Panc1 (cell line): ENCODE data around the gene ARHGEF38. TPM values are rescaled to one million over a fixed set of nuclear protein-coding genes. Genes with fewer than 3 reads are reported as not detected.

Experiments
- ATAC-seq: fragments of 200-7000 bp; cut with Tn5 transposase; 2 replicates; pipeline ENCODE4 v1.9.1; 2020; ENCODE audit warnings: mild to moderate bottlenecking, moderate library complexity
- BruUV-seq: library from RNA; stranded (reverse); fragments of 400-500 nt; replicated peaks from 2 replicates; lab custom pipeline; 2021; lab: Mats Ljungman, UMichigan
- CTCF ChIA-PET: fragments of 300-600 bp; sonication (Branson Sonifier 250); formaldehyde crosslinking; loops from one replicate; lab custom pipeline; 2022; ENCODE audit warnings: antibody characterized with exemption; lab: Charles Lee
- POLR2A ChIA-PET: fragments of 300-600 bp; sonication (Branson Sonifier 250); formaldehyde crosslinking; loops from one replicate; lab custom pipeline; 2022; ENCODE audit warnings: antibody characterized with exemption; lab: Charles Lee
- DNase-seq: peaks from one replicate; pipeline ENCODE4 v3.0.0-alpha.2; 2010; ENCODE audit warnings: low read depth, low spot score
- H3K27ac ChIP-seq: 2 replicates; pipeline ENCODE4 v1.5.1; 2011; ENCODE audit warnings: mild to moderate bottlenecking, low read length, inconsistent platforms
- H3K27me3 ChIP-seq: fragments of 200-500 bp; sonication (Bioruptor generic); 2 replicates; pipeline ENCODE4 v1.6.0; 2014; ENCODE audit warnings: low read length, inconsistent platforms; ENCODE audit not compliant: control insufficient read depth, insufficient read depth
- H3K36me3 ChIP-seq: fragments of 200-500 bp; sonication (Bioruptor generic); 2 replicates; pipeline ENCODE4 v1.5.1; 2014; ENCODE audit warnings: inconsistent platforms, mild to moderate bottlenecking, low read length, moderate library complexity; ENCODE audit not compliant: control insufficient read depth, insufficient read depth
- H3K4me1 ChIP-seq: 2 replicates; pipeline ENCODE4 v1.5.1; 2011; ENCODE audit warnings: inconsistent platforms, mild to moderate bottlenecking, low read length, moderate library complexity; ENCODE audit not compliant: control insufficient read depth, insufficient read depth
- H3K4me3 ChIP-seq, 2 experiments: 2 replicates each; pipeline ENCODE4 v1.5.1; 2011 to 2012; ENCODE audit warnings: low read depth in 2 of 2, low read length in 2 of 2, mild to moderate bottlenecking in 2 of 2, inconsistent platforms in 1 of 2, moderate library complexity in 1 of 2
- H3K9me3 ChIP-seq: fragments of 200-500 bp; sonication (Bioruptor generic); 2 replicates; pipeline ENCODE4 v1.5.1; 2014; ENCODE audit warnings: low read depth, mild to moderate bottlenecking, inconsistent platforms, low read length, moderate library complexity; ENCODE audit not compliant: control insufficient read depth, insufficient read depth
- POLR2AphosphoS5 ChIP-seq: IDR thresholded peaks from 2 replicates; pipeline ENCODE4 v1.6.1; 2012; ENCODE audit warnings: mild to moderate bottlenecking, low read depth, low read length, moderate library complexity
- SIN3A ChIP-seq: IDR thresholded peaks from 2 replicates; pipeline ENCODE4 v1.6.1; 2012; ENCODE audit warnings: low read depth, mild to moderate bottlenecking, low read length, moderate library complexity, borderline replicate concordance; ENCODE audit not compliant: insufficient read depth
- TCF7L2 ChIP-seq: IDR thresholded peaks from 2 replicates; pipeline ENCODE4 v1.6.1; 2011; ENCODE audit warnings: mild to moderate bottlenecking, low read depth, low read length, inconsistent platforms
- in situ Hi-C: cut with HindIII; loops from 2 replicates; pipeline ENCODE4 v1.10.0; 2016; ENCODE audit warnings: low sequenced_read_pairs, low pct_unique_long_range_greater_than_20kb
- intact Hi-C: fragments of 100-400 bp; cut with micrococcal nuclease; formaldehyde crosslinking; loops from one replicate; pipeline ENCODE4 v1.10.0; 2022; ENCODE audit not compliant: unreplicated experiment
- total RNA-seq: library from RNA; stranded (reverse); gene quantifications from one replicate; pipeline ENCODE4 v1.2.1, GENCODE V29; 2021; ENCODE audit not compliant: unreplicated experiment
- TF ChIP-seq, protein P1 (sequence below), 2 experiments: IDR thresholded peaks; 2 replicates each; pipeline ENCODE4 v1.6.1; 2011 to 2012; ENCODE audit warnings: low read depth in 2 of 2, control low read depth in 1 of 2, low read length in 1 of 2, mild to moderate bottlenecking in 1 of 2, moderate library complexity in 1 of 2; ENCODE audit not compliant: insufficient read depth in 1 of 2
- TF ChIP-seq, protein P2 (sequence below): fragments of 450-650 bp; IDR thresholded peaks from 2 replicates; pipeline ENCODE4 v1.5.1; 2017; ENCODE audit warnings: mild to moderate bottlenecking

Gene ARHGEF38
- total RNA-seq, 1 experiment from 2014 or later = not detected

DNA sequence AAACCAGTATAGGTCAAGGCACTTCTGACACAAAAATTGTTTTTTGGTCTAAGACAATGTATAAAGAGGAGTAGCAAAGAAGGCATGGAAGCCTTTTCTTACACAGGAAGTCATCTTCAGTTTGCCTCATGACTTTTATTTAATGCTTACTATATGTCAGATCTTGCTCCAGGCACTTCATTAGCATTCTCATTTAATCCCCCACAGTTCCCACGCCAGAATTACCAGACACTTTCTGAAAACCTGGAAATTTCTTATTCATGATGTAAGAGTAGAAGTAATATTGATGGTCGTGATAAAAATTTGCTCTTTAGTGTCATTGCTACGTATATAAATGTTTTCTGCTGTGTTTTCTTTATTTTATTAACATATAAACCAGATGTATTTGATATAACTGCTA is 39.2 kb downstream of the ARHGEF38 start:
- H3K4me3 ChIP-seq = no peak overlapping the region
- intact Hi-C loops (no loop called here), in situ Hi-C loops (no loop called here)
- no TSS peak for BruUV-seq
- H3K9me3 ChIP-seq = no peaks in the 10 kb centered on the region
- no peaks in the 10 kb centered on the region for H3K4me1 ChIP-seq
- CTCF ChIA-PET = no interaction called here
- H3K27ac ChIP-seq = no peak overlapping the region
- no peak for DNase-seq
- POLR2A ChIA-PET = no interaction called here
- TF ChIP-seq POLR2AphosphoS5 (no peak), SIN3A (no peak), TCF7L2 (no peak)
- TF ChIP-seq, protein P1, sequence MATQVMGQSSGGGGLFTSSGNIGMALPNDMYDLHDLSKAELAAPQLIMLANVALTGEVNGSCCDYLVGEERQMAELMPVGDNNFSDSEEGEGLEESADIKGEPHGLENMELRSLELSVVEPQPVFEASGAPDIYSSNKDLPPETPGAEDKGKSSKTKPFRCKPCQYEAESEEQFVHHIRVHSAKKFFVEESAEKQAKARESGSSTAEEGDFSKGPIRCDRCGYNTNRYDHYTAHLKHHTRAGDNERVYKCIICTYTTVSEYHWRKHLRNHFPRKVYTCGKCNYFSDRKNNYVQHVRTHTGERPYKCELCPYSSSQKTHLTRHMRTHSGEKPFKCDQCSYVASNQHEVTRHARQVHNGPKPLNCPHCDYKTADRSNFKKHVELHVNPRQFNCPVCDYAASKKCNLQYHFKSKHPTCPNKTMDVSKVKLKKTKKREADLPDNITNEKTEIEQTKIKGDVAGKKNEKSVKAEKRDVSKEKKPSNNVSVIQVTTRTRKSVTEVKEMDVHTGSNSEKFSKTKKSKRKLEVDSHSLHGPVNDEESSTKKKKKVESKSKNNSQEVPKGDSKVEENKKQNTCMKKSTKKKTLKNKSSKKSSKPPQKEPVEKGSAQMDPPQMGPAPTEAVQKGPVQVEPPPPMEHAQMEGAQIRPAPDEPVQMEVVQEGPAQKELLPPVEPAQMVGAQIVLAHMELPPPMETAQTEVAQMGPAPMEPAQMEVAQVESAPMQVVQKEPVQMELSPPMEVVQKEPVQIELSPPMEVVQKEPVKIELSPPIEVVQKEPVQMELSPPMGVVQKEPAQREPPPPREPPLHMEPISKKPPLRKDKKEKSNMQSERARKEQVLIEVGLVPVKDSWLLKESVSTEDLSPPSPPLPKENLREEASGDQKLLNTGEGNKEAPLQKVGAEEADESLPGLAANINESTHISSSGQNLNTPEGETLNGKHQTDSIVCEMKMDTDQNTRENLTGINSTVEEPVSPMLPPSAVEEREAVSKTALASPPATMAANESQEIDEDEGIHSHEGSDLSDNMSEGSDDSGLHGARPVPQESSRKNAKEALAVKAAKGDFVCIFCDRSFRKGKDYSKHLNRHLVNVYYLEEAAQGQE (IDR thresholded peaks at IDR 0.05; ENCODE audit: insufficient read depth in 1 of 2, low read depth in 2 of 2, low read length in 1 of 2) = no peak
- TF ChIP-seq, protein P2, sequence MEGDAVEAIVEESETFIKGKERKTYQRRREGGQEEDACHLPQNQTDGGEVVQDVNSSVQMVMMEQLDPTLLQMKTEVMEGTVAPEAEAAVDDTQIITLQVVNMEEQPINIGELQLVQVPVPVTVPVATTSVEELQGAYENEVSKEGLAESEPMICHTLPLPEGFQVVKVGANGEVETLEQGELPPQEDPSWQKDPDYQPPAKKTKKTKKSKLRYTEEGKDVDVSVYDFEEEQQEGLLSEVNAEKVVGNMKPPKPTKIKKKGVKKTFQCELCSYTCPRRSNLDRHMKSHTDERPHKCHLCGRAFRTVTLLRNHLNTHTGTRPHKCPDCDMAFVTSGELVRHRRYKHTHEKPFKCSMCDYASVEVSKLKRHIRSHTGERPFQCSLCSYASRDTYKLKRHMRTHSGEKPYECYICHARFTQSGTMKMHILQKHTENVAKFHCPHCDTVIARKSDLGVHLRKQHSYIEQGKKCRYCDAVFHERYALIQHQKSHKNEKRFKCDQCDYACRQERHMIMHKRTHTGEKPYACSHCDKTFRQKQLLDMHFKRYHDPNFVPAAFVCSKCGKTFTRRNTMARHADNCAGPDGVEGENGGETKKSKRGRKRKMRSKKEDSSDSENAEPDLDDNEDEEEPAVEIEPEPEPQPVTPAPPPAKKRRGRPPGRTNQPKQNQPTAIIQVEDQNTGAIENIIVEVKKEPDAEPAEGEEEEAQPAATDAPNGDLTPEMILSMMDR = no peak
- H3K27me3 ChIP-seq = no peaks in the 10 kb centered on the region
- no peak for ATAC-seq
- H3K36me3 ChIP-seq = no peaks in the 10 kb centered on the region

DNA sequence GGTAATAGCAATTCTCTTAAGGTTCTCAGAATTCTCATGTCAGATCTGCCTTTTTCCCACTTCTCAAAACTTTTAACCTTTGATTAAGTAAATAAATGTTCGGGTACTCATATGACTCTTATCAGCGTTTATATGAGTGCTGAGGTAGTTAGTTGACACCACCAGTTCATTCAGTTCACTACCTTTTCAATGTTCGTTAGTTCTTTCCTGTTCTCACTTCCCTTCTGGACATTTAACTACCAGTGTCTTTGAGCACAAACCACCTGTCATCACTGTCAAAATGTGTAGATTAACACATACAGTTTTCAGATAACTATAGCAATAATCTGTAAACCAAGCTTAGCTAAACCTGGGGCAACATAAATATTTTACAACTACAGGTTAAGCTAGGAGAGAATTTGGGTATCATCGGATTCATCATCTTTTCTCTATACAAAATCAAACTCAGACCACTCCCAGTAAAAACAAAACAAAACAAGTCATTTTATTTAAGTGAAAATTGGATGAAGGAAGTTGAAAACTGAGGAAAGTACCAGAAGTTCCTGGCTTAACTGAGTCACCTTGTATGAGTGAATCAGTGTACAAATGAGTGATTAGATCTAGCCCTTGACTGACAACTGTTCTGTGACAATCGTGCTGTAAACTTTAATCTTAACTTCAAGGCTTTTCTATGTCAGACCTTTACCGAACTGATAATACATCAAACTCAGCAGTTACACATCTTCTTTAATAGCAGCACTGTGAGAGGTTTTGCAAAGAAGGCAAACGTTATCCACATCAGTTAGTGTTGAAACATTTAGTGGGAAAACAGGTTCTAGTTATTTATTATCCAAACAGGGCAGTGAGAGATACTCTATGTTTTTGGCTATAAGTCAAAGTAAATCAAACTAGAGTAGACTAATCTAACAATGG is 41.9 kb downstream of the ARHGEF38 start:
- no peaks in the 10 kb centered on the region for H3K4me1 ChIP-seq
- intact Hi-C loops (no loop called here), in situ Hi-C loops (no loop called here)
- ChIA-PET CTCF (no interaction called here), POLR2A (no interaction called here)
- no peak for DNase-seq
- no peak for TF ChIP-seq SIN3A
- H3K27ac ChIP-seq = no peak overlapping the region
- H3K4me3 ChIP-seq = no peak overlapping the region
- no peak for ATAC-seq
- H3K9me3 ChIP-seq = no peaks in the 10 kb centered on the region
- no peaks in the 10 kb centered on the region for H3K36me3 ChIP-seq
- no peaks in the 10 kb centered on the region for H3K27me3 ChIP-seq
- no TSS peak for BruUV-seq

DNA sequence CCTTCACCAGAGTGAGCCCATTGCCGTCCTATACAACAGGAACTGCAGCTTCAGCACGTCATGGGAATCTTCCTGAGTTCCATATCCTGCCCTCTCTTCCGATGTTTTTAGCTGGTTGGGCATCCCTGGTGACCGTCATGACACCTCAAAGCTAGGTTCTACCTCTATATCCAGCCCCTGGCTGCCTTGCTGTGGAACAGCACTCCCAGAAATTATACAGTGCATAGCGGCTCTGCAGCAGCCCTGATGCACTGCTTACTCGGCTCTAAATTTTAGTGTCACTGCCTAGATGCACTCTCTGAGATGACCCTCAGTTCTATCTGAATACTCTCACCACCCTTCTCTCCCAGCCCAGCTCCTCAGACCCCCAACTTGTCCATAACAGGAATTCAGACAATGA is 44.3 kb downstream of the ARHGEF38 start:
- CTCF ChIA-PET = no interaction called here
- no peak for DNase-seq
- POLR2A ChIA-PET = no interaction called here

More for the DNA sequence above, 44.3 kb downstream of the ARHGEF38 start:
- Histone ChIP-seq H3K27ac (no peak overlapping the region), H3K27me3 (no peaks in the 10 kb centered on the region), H3K4me3 (no peak overlapping the region), H3K36me3 (no peaks in the 10 kb centered on the region), H3K4me1 (no peaks in the 10 kb centered on the region), H3K9me3 (no peaks in the 10 kb centered on the region)
- intact Hi-C loops (no loop called here), in situ Hi-C loops (no loop called here)
- BruUV-seq = no TSS peak
- TF ChIP-seq POLR2AphosphoS5 = no peak
- TF ChIP-seq, protein P1 (IDR thresholded peaks at IDR 0.05; ENCODE audit: insufficient read depth in 1 of 2, low read depth in 2 of 2, low read length in 1 of 2) = no peak
- ATAC-seq = no peak
